GM19452 (cell line): ENCODE results near the gene ARHGAP28.
A peak's percentile ranks its signal among the peaks of the same experiment; 100 is the strongest.

Experiments used
- ATAC-seq: cut with Tn5 transposase; IDR thresholded peaks from one replicate; pipeline ENCODE4 v1.9.1; 2021; ENCODE audit not compliant: unreplicated experiment

Gene ARHGAP28

DNA sequence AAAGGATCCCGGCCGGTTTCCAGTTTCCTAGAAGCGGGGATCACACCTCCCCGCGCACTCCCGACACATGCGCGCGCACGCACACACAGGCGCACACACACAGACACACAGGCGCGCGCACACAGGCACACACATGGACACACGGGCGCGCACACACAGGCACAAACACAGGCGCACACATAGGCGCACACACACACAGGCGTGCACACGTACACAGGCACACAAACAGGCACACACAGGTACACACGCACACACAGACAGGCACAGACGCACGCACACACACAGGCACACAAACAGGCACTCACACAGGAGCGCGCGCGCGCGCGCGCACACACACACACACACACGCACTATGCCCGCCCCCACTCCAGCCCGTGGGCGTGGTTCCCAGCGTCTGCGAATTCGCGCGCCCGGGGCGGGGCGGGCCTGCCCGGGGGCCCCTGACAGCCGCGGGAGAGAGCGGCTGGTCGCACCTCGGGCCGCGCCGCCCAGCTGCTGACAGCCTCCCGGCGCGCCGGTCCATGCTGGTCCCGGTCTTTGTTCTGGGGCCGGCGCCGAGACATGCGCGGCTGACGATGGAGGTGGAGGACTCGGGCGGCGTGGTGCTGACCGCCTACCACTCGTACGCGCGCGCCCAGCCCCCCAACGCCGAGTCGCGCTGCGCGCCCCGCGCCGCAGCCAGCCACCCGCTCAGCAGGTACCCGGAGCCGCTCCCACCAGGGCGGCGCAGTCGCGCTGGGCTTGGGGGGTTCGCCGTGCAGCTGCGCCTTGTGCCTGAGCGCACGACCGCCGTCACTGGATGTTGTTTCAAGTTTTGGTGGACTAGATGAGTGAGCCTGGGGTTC, at the start of gene ARHGAP28:
Gene ARHGAP28, plus strand, starts transcription at position 470 of the 845 bp plus-strand sequence. Its CDS starts 106 bp downstream, at position 576.
- ATAC-seq = peak; percentile 70

GRCh38 chr18:6681331-6681875, 48.1 kb upstream of the ARHGAP28 start:
- ATAC-seq = no peak

DNA sequence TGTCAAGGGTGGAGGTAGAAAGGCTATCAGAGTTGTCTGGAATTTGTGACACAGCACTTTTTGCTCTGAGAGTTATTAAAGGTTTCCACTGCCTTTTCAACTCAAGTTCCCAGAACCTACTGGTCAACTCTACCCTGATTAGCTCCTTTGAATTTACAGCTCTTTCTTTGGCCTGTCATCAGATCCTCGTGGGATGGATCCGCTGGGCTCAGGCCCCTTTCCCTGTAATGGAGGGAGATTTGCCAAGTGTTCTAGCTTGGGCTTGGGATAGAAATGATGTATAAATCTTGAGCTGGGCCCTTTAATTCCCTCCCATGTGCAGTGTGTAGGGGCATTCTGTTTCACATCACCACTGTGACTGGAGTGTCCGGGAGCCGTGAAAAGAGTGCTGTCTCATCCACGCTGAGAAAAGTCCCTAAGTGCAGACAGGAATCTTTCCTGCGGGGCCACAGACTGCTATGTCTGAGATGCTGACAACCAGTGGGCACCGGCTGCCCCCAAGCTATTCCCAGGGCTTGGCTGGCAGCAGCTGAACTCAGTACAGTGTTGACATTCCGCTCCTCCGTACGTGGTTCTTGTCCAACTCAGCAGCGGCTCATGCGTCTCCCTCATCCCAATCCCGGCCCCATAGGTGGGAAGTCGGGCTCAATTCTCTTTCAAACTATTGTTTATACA, 46.9 kb upstream of the ARHGAP28 start:
- no peak for ATAC-seq

- ATAC-seq = no peak
Measured at GRCh38 chr18:6683112-6683876, 46.2 kb upstream of the ARHGAP28 start.

DNA sequence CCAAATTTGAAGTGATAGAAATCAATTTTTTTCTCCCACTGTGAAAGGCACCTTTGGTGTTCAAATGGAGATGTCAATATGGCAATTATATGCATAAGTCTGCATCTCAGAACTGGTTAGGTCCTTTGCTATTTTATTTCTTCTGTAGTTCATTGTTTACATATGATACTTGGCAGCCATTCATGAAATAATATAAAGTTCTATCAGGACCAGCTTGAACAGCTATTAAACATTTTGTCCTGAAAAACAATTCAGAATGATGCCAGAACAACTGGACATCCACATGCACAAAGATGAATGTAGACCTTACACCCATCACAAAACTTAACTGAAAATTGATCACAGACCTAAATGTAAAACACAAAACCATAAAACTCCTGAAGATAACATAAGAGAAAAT, 41.8 kb upstream of the ARHGAP28 start:
- no peak for ATAC-seq

DNA sequence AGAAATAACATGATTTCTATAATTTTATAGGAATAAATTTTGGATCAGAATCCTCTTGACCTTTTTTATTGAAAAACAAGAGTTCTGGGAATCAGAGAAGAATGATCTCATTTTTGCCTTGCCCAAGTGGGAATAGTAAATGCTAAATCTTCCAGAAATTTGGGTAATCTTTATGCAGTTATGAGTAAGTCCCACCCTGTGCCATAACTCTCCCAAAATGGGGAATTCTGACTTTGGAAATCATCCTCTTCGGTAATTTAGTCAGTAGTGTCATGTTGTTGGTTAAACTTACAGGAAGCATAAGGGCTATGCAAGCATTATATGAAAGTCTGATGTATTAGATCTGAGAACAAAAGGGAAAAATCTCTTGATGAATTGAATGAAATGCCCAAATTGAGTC, 20.6 kb upstream of the ARHGAP28 start:
- ATAC-seq = no peak

- ATAC-seq = no peak
Measured at GRCh38 chr18:6711467-6711866, 18.0 kb upstream of the ARHGAP28 start.

DNA sequence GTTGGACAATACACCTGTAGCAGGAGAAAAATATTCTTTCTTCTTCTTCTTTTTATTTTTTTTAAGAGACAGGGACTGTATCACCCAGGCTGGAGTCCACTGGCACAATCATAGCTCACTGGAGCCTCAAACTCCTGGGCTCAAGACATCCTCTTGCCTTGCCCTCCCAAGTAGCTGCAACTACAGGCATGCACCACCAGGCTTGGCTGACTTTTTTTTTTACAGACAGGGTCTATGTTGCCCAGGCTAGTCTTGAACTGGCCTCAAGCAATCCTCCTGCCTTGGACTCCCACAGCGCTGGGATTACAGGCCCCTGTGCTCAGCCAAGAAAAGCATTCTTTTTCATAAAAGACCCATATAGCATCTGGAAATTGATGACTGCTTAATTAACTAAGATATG, 17.1 kb upstream of the ARHGAP28 start:
- ATAC-seq = no peak

DNA sequence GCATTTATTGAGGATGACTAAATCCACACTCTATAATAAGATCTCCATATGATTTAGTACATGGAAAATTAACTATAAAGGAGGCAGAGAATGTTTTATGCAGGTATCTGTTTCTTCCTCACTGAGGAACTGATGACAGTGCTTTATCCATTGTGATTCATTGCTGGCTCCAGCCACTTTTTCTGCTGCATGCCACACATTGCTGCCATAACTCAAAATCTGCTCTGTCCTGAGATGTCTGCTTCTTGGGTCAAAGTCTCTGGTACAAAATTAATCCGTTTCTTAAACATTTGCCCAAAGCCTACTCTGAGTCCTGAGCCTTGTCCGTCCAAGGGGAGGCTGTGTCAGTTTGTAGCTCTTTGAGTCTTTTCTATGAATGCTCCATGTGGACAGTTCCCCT, 15.5 kb upstream of the ARHGAP28 start:
- no peak for ATAC-seq

DNA sequence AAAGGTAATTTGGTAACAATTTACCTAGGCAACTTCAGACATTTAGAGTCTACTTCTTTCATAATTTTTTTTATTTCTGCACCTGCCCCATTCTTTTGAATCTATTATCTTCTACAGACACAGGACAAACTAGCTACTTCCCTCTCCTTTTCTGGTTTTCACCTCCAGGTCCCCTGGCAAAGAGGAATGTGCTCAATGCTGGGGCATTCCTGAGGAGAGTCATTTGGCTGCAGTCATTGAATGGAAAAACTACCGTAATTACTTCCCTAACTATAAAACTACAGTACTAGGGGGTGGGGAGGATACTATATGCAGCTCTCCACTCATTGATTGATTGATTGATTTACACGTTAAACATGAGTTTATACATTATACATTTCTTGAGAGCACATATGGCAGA, 11.2 kb upstream of the ARHGAP28 start:
- no peak for ATAC-seq

GRCh38 chr18:6719098-6719846, 10.2 kb upstream of the ARHGAP28 start:
- ATAC-seq = no peak

DNA sequence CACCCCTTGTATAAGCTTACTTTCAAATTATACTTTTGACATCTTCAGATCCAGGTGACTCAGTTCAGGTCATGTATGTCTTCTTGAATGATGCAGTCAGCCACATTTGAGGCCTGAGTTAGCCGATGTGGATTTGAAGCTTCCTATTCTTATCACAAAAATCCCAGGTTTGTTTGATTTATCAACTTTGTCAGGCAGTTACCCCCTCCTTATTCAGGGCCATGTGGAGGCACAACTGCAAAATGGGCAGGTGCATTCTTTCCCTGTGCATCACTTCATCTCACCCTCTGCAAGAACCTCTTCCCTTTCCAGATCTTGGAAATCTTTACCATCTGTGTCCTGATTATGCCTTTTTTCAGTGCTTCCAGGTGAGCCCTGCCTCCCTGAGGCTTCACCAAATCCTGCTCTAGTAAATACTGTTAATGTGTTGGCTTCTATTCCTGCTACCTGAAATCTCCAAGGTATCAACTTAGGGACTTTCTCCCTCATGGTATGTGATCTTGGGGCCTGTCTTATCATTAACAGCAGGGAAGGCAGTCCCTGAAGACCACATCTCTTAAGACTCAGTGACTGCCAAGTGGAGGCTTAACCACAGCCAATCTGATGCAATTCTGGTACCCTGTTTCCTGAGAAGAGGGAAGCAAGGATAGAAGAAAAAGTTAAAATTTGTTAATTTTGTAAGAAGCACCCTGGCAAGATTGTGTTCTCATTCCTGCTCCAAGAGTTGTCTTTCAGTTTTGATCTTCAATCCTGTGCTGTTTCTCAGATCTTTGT, 9.4 kb upstream of the ARHGAP28 start:
- ATAC-seq = no peak

GRCh38 chr18:6721755-6722154, 7.8 kb upstream of the ARHGAP28 start:
- no peak for ATAC-seq

DNA sequence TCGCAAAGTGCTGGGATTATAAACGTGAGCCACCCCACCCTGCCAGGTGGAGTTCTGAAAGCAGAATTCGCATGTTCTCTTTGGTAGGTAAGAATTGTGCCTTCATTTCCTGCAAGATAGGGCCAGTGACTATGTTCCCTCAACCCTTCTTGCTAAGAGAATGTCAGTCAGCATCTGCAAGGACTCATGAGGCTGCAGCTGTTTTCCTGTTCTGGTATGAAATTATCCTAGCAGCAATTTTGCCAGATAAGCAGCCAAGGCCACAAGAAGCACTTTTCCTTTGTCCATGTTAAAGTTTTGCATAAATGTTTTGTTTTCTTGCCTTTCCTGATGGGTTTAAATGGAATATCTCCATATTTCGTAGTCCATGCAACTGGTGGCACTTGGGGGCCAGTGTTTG, 6.8 kb upstream of the ARHGAP28 start:
- no peak for ATAC-seq

- no peak for ATAC-seq
Measured at GRCh38 chr18:6724331-6724730, 5.2 kb upstream of the ARHGAP28 start.

GRCh38 chr18:6728331-6728730, 1.2 kb upstream of the ARHGAP28 start:
- no peak for ATAC-seq

- no peak for ATAC-seq
Measured at GRCh38 chr18:6728809-6729246, 688 bp upstream of the ARHGAP28 start.

DNA sequence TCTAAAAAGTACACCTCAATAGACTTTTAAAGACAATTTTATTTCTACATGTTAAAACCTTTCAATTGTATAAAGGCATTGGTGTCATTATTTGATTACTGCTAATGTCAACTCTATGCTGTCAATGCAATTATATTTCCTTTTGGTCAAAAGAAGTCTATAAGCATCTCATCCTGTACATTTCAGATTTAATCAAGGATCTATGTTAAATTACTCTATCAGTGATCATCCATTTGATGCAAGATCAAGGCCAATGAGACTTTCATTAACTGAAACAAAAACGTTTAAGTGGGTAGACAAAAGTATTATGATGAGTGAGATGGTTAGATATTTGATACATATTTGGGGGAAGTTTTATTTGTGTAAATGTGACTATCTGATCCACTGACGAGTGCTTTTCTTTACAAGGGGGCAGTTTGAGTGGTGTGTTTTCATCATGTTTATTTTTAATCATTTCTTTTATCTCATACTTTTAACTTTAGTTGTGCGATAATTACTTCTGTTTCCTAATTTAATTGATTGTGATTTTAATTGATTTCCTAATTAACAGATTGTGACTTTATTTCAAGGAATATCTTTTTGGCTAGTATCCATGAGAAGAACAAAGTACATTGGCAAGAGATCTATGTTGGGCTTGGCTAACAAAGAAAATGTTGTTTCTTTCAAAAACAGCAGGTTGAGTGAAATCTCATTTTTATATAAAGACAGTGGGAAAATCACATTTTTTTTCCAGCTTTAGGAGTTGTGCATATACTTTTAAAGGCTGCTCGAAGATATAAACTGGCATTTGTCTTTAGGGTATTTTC, 1.1 kb downstream of the ARHGAP28 start:
- ATAC-seq = no peak

DNA sequence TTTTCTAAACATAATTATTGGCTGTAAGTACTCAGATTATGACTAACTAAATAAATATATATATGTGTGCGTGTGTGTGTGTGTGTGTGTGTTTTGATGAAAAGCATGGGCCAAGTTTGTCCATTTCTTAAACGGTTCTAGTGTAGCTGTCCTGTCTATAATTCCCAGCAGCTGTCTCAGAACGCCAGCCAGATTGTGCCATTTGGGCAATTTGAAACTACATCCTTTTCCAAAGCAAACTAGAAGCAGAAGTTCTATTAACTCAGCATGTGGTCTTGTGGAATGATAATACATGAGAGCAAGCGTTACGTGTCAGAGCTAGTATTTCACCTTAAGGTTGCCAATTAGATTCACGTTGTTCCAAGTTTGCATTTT, 1.7 kb downstream of the ARHGAP28 start:
- ATAC-seq = no peak
